Measurements from ENCODE around the gene RHEB.

- no peak for TF ChIP-seq RAD21 (IDR thresholded peaks at IDR 0.05; ENCODE audit: low read depth)
- TF ChIP-seq MAX (IDR thresholded peaks at IDR 0.05), result no peak
- TF ChIP-seq TCF12 (IDR thresholded peaks at IDR 0.05; ENCODE audit: low read depth), result no peak
- no peak for TF ChIP-seq TEAD4 (IDR thresholded peaks at IDR 0.05)
- no peak for TF ChIP-seq EGR1 (IDR thresholded peaks at IDR 0.05)
- no peak for TF ChIP-seq EP300 (IDR thresholded peaks at IDR 0.05; ENCODE audit: borderline replicate concordance)
- no peak for TF ChIP-seq USF1 (IDR thresholded peaks at IDR 0.05)
- no peak for TF ChIP-seq REST (IDR thresholded peaks at IDR 0.05; ENCODE audit: low read depth)
- TF ChIP-seq FOXM1 (IDR thresholded peaks at IDR 0.05; ENCODE audit: borderline replicate concordance, low read depth), result no peak
- no peak for TF ChIP-seq ZBTB7A (IDR thresholded peaks at IDR 0.05; ENCODE audit: low read depth)
- TF ChIP-seq TAF1 (IDR thresholded peaks at IDR 0.05; ENCODE audit: low read depth), result no peak
- TF ChIP-seq CEBPB (IDR thresholded peaks at IDR 0.05), result no peak
Observed at GRCh38 chr7:151566897-151567320, 47.2 kb upstream of the RHEB start.
